Ascending aorta (tissue), 2 donors: Measurements from ENCODE around the gene LRRTM2. TPM values are rescaled to one million over a fixed set of nuclear protein-coding genes. Genes with fewer than 3 reads are reported as not detected.
"Not testable (repeated sequence)": the region's sequence is repeated elsewhere in the genome, so short reads cannot be mapped to it uniquely, and the experiment has no call there.

Source experiments
- DNase-seq, 2 donors: peaks; one replicate each; pipeline ENCODE4 v3.0.0-alpha.2; 2019; ENCODE audit warnings: low spot score in 2 of 2
- H3K27ac ChIP-seq, 2 donors: fragments of 200-600 bp; sonication (generic); one replicate each; pipeline ENCODE4 v1.5.1; 2016 to 2017; ENCODE audit warnings: mild to moderate bottlenecking in 1 of 2
- H3K27me3 ChIP-seq: fragments of 200-600 bp; sonication (generic); one replicate; pipeline ENCODE4 v1.5.1; 2017
- H3K36me3 ChIP-seq, 2 donors: fragments of 200-600 bp; sonication (generic); one replicate each; pipeline ENCODE4 v1.5.1; 2016
- H3K4me1 ChIP-seq, 2 donors: fragments of 200-600 bp; sonication (generic); one replicate each; pipeline ENCODE4 v1.5.1; 2016 to 2017; ENCODE audit warnings: mild to moderate bottlenecking in 1 of 2
- H3K4me3 ChIP-seq, 2 donors: fragments of 200-600 bp; sonication (generic); one replicate each; pipeline ENCODE4 v1.5.1; 2016 to 2017; ENCODE audit warnings: mild to moderate bottlenecking in 1 of 2
- H3K9me3 ChIP-seq, 2 donors: fragments of 200-600 bp; sonication (generic); one replicate each; pipeline ENCODE4 v1.5.1; 2016
- intact Hi-C: fragments of 100-400 bp; cut with DNase I; formaldehyde crosslinking; loops from one replicate; pipeline ENCODE4 v1.15.1; 2023
- total RNA-seq: library from RNA; depleted of rRNA; stranded (reverse); fragments of >200 nt; gene quantifications from one replicate; pipeline ENCODE4 v1.1.0, GENCODE V29; 2016
- TF ChIP-seq, protein P1 (sequence below), 3 experiments: fragments of 200-600 bp in 2 of 3; fragments of 450-650 bp in 1 of 3; sonication (generic) in 2 of 3; IDR thresholded peaks; one replicate each; pipeline ENCODE4 v1.5.1; 2016 to 2019; ENCODE audit warnings: antibody characterized with exemption in 3 of 3, mild to moderate bottlenecking in 1 of 3, moderate library complexity in 1 of 3

The LRRTM2 gene, protein sequence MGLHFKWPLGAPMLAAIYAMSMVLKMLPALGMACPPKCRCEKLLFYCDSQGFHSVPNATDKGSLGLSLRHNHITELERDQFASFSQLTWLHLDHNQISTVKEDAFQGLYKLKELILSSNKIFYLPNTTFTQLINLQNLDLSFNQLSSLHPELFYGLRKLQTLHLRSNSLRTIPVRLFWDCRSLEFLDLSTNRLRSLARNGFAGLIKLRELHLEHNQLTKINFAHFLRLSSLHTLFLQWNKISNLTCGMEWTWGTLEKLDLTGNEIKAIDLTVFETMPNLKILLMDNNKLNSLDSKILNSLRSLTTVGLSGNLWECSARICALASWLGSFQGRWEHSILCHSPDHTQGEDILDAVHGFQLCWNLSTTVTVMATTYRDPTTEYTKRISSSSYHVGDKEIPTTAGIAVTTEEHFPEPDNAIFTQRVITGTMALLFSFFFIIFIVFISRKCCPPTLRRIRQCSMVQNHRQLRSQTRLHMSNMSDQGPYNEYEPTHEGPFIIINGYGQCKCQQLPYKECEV
- total RNA-seq: not detected

DNA sequence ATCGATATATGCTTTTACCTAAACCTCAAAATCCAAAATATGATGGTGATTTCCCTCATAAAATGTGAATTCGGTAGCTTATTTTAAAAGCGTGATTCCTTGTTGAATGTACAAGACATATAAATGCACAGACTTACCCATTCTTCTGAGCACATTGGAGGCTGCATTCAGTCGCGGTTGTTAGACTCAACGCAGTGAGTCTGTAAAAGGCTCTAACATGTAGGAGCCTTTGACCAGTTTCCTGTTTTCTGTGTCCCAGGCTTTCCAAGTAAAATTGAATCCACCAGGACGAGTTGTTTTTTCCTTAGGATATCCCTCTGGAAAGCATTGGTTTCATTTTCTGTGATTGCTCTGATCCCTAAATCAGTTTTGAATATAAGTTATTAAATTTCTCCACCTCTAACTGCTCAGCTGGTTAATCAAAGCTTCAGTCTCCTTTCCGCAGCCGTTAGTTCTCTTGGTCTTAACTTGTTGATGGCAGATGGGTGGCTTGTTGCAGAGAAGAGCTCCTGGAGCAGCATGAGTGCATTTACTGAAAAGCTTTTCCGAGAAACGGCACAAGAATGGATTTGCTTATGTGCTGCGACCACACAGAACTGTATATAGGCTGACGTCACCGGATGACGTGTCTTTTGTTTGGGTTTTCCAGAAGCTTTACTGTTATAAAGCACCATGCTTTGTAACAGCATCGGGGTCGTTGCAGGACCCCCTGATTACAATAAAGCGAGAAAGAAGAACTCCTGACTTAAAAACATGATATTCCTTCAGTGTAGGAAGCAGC is at the start of gene LRRTM2:
TSS of gene LRRTM2 (minus strand) at position 565 of the 781 bp plus-strand sequence. CDS start at position 141, 424 bp downstream.
- peak within 1 kb of the TSS in 1 of 2 donors; percentile 31 for H3K4me3 ChIP-seq
- peaks cover 0 to 37% of the 10 kb centered on the region in 2 donors for H3K4me1 ChIP-seq
- intact Hi-C loops: no loop called here
- H3K36me3 ChIP-seq: no peaks in the 10 kb centered on the region
- H3K9me3 ChIP-seq: no peaks in the 10 kb centered on the region
- no peaks in the 10 kb centered on the region for H3K27me3 ChIP-seq
- TF ChIP-seq, protein P1, sequence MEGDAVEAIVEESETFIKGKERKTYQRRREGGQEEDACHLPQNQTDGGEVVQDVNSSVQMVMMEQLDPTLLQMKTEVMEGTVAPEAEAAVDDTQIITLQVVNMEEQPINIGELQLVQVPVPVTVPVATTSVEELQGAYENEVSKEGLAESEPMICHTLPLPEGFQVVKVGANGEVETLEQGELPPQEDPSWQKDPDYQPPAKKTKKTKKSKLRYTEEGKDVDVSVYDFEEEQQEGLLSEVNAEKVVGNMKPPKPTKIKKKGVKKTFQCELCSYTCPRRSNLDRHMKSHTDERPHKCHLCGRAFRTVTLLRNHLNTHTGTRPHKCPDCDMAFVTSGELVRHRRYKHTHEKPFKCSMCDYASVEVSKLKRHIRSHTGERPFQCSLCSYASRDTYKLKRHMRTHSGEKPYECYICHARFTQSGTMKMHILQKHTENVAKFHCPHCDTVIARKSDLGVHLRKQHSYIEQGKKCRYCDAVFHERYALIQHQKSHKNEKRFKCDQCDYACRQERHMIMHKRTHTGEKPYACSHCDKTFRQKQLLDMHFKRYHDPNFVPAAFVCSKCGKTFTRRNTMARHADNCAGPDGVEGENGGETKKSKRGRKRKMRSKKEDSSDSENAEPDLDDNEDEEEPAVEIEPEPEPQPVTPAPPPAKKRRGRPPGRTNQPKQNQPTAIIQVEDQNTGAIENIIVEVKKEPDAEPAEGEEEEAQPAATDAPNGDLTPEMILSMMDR (IDR thresholded peaks at IDR 0.05): no peak
- no peak within 1 kb of the TSS for H3K27ac ChIP-seq
- DNase-seq: no peak

DNA sequence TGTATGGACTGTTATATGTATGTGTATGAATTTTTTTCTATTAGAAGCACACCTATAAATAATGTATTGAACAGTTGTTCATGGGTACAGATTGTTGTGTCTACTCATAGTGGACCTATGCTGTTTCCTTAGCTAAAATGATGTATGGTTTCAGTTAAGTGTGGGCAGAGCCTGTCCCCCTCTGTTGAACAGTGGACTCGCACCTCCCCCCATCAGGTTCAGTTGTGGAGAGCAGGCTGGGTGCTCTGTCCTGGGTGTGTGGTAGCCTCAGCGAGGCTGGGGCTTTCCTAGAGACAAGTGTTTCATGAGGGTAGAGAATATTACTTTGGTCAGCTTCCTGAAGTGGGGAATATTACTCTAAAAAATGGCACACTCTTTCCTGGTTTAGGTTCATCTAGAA is 47.4 kb upstream of the LRRTM2 start:
- H3K4me3 ChIP-seq: no peak overlapping the region
- intact Hi-C loops: no loop called here
- TF ChIP-seq, protein P1 (IDR thresholded peaks at IDR 0.05): no peak
- H3K9me3 ChIP-seq: no peaks in the 10 kb centered on the region
- DNase-seq: no peak
- peaks cover 3 to 37% of the 10 kb centered on the region in 2 donors for H3K4me1 ChIP-seq
- peak overlapping the region in 1 of 2 donors; percentile 10 for H3K27ac ChIP-seq
- H3K27me3 ChIP-seq: no peaks in the 10 kb centered on the region
- peaks cover 26 to 43% of the 10 kb centered on the region in 2 donors for H3K36me3 ChIP-seq

DNA sequence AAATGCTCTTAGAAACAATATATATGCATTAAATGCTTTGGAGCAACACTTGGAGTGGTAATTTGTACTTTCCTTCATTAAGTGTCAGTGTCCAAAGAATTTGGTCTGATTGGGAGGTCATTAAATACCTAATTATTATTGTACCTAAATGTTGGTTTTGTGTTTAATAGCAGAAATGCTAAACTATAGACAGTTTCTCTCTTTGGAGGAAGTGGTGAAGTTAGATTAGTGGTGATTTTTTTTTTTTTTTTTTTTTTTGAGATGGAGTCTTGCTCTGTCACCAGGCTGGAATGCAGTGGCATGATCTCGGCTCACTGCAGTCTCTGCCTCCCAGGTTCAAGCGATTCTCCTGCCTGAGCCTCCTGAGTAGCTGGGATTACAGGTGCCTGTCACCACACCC is 46.2 kb upstream of the LRRTM2 start:
- H3K27ac ChIP-seq, intact Hi-C loops, H3K4me3 ChIP-seq, DNase-seq, H3K9me3 ChIP-seq, H3K27me3 ChIP-seq: not testable (repeated sequence)
- peaks cover 26 to 34% of the 10 kb centered on the region in 2 donors for H3K36me3 ChIP-seq
- peaks cover 0 to 25% of the 10 kb centered on the region in 2 donors for H3K4me1 ChIP-seq

DNA sequence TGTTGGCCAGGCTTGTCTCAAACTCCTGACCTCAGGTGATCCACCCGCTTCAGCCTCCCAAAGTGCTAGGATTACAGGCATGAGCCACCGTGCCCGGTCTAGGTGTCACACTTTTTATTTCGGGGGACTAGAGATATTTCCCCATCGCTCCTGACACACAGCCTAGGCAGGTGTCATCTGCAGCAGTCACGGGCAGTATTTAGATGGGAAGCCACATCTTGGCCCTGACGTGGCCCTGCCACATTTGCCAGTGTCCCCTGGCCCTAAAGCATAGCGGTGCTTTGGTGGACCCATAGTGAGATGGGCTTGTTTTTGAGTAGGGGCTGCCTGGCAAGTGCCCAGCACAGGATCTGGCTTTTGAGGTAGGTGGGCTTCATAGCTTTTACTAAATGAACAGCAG is 45.0 kb upstream of the LRRTM2 start:
- H3K36me3 ChIP-seq: peaks cover 15 to 26% of the 10 kb centered on the region in 2 donors
- no peaks in the 10 kb centered on the region for H3K9me3 ChIP-seq
- H3K4me3 ChIP-seq: no peak overlapping the region
- no peak overlapping the region for H3K27ac ChIP-seq
- H3K27me3 ChIP-seq: no peaks in the 10 kb centered on the region
- intact Hi-C loops: no loop called here
- no peak for DNase-seq
- H3K4me1 ChIP-seq: peaks cover 0 to 24% of the 10 kb centered on the region in 2 donors
- TF ChIP-seq, protein P1 (IDR thresholded peaks at IDR 0.05): no peak

DNA sequence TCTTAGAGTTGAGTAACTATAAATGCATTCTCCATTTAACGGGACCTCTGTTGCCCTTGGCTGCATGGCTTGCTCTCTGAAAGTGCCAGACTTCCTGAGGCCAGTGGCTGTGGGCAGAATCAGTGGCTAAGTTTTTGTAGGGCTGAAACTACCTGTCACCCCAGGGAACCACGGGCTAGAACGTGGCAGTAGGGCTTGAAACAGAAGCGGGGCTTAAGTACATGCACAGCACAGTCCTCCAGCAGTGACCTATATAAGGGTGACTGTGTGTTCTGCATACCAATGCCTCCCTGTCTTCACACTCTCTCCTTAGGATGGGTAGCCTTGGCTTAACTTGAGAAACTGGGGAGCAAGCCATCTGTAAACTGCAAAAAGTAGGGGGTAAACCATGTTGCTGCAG is 43.6 kb upstream of the LRRTM2 start:
- no peaks in the 10 kb centered on the region for H3K9me3 ChIP-seq
- no peaks in the 10 kb centered on the region for H3K27me3 ChIP-seq
- peaks cover 5 to 18% of the 10 kb centered on the region in 2 donors for H3K36me3 ChIP-seq
- DNase-seq: no peak
- intact Hi-C loops: loop anchor here (5.0 kb wide), 1 partner anchor 54 kb away; no protein-coding TSS in a partner anchor
- peaks cover 0 to 20% of the 10 kb centered on the region in 2 donors for H3K4me1 ChIP-seq
- no peak overlapping the region for H3K4me3 ChIP-seq
- no peak overlapping the region for H3K27ac ChIP-seq
- TF ChIP-seq, protein P1 (IDR thresholded peaks at IDR 0.05): no peak
